GM12878 (cell line): Measurements from ENCODE around the gene LPCAT3. TPM values are rescaled to one million over a fixed set of nuclear protein-coding genes. Genes with fewer than 3 reads are reported as not detected.
A peak's percentile ranks its signal among the peaks of the same experiment; 100 is the strongest.

ENCODE experiments used
- CEBPB ChIP-seq, 2 experiments: fragments of 150-350 bp in 1 of 2; IDR thresholded peaks; 2 replicates each; pipeline ENCODE4 v1.6.1; 2012 to 2014; ENCODE audit warnings: low read depth in 2 of 2, low read length in 2 of 2, borderline replicate concordance in 1 of 2, inconsistent platforms in 1 of 2
- EP300 ChIP-seq, 2 experiments: fragments of 150-350 bp in 1 of 2; IDR thresholded peaks; 2 replicates each; pipeline ENCODE4 v1.6.1; 2011 to 2012; ENCODE audit warnings: low read depth in 2 of 2, low read length in 2 of 2, borderline replicate concordance in 1 of 2, improper control_type of control experiment in 1 of 2, inconsistent platforms in 1 of 2; ENCODE audit not compliant: control insufficient read depth in 1 of 2
- GABPA ChIP-seq: IDR thresholded peaks from 2 replicates; pipeline ENCODE4 v1.6.1; 2014; ENCODE audit warnings: antibody characterized with exemption, low read depth, mild to moderate bottlenecking, inconsistent platforms
- IKZF2 ChIP-seq, 2 experiments: fragments of 450-650 bp; IDR thresholded peaks; 2 replicates each; pipeline ENCODE4 v1.6.1; 2017; ENCODE audit warnings: mild to moderate bottlenecking in 2 of 2, moderate library complexity in 2 of 2
- NFIC ChIP-seq: IDR thresholded peaks from 2 replicates; pipeline ENCODE4 v1.6.1; 2012; ENCODE audit warnings: low read depth, mild to moderate bottlenecking, inconsistent platforms, low read length, moderate library complexity
- NFXL1 ChIP-seq: fragments of 450-650 bp; IDR thresholded peaks from 2 replicates; pipeline ENCODE4 v1.6.1; 2017; ENCODE audit warnings: antibody characterized with exemption, mild to moderate bottlenecking, borderline replicate concordance
- NR2F1 ChIP-seq: fragments of 450-650 bp; conservative IDR thresholded peaks from 2 replicates; pipeline ENCODE4 v1.6.1; 2017; ENCODE audit warnings: mild to moderate bottlenecking
- PAX8 ChIP-seq: fragments of 450-650 bp; IDR thresholded peaks from 2 replicates; pipeline ENCODE4 v1.6.1; 2017; ENCODE audit warnings: mild to moderate bottlenecking, moderate library complexity
- PML ChIP-seq: IDR thresholded peaks from 2 replicates; pipeline ENCODE4 v1.6.1; 2012; ENCODE audit warnings: low read length, inconsistent platforms
- RAD51 ChIP-seq: fragments of 450-650 bp; IDR thresholded peaks from 2 replicates; pipeline ENCODE4 v1.6.1; 2016; ENCODE audit warnings: moderate library complexity, mild to moderate bottlenecking, inconsistent platforms
- RFX5 ChIP-seq: IDR thresholded peaks from 2 replicates; pipeline ENCODE4 v1.6.1; 2011; ENCODE audit warnings: low read depth, low read length, improper control_type of control experiment
- SREBF1 ChIP-seq: IDR thresholded peaks from 2 replicates; pipeline ENCODE4 v1.6.1; 2012; ENCODE audit warnings: mild to moderate bottlenecking, low read length
- STAT3 ChIP-seq: IDR thresholded peaks from 2 replicates; pipeline ENCODE4 v1.6.1; 2011; ENCODE audit warnings: low read depth, low read length, improper control_type of control experiment
- TBL1XR1 ChIP-seq: IDR thresholded peaks from 2 replicates; pipeline ENCODE4 v1.6.1; 2012; ENCODE audit warnings: low read depth, low read length, improper control_type of control experiment
- ZNF24 ChIP-seq: fragments of 450-650 bp; IDR thresholded peaks from 2 replicates; pipeline ENCODE4 v1.6.1; 2017; ENCODE audit warnings: antibody characterized with exemption, mild to moderate bottlenecking
- ZNF622 ChIP-seq: fragments of 450-650 bp; IDR thresholded peaks from 2 replicates; pipeline ENCODE4 v1.6.1; 2017; ENCODE audit warnings: mild to moderate bottlenecking, inconsistent platforms
- polyA plus RNA-seq, 11 experiments: library from polyadenylated mRNA; depleted of rRNA in 4 of 11; unstranded in 6 of 11; stranded (reverse) in 5 of 11; fragments of >200 nt; fragmentation: Nextera tagmentation in 4 of 11; fragmentation: Illumina TruSeq in 1 of 11; extraction: Ambion mirVana in 4 of 11; extraction: Trizol in 1 of 11; gene quantifications; 1 replicate in 1 of 11; 2 replicates in 10 of 11; pipeline versions ENCODE4 v1.2.1 to v1.2.3, GENCODE V29; 2011 to 2016; ENCODE audit warnings: inconsistent platforms in 2 of 11, missing spikeins in 2 of 11, low read depth in 1 of 11
- total RNA-seq, 4 experiments: library from RNA; depleted of rRNA in 3 of 4; stranded (reverse); fragments of >200 nt in 3 of 4; fragmentation: Illumina TruSeq in 1 of 4; extraction: Trizol in 1 of 4; gene quantifications; 2 replicates each; pipeline versions ENCODE4 v1.2.1 to v1.2.3, GENCODE V29; 2013 to 2021
- TF ChIP-seq, protein P1 (sequence below): IDR thresholded peaks from 2 replicates; pipeline ENCODE4 v1.6.1; 2012; ENCODE audit warnings: low read depth, low read length, improper control_type of control experiment
- TF ChIP-seq, protein P2 (sequence below): fragments of 450-650 bp; formaldehyde crosslinking; IDR thresholded peaks from 2 replicates; pipeline ENCODE4 v1.4.0; 2022; ENCODE audit warnings: mild to moderate bottlenecking, moderate library complexity
- TF ChIP-seq, protein P3 (sequence below): fragments of 450-650 bp; IDR thresholded peaks from 2 replicates; pipeline ENCODE4 v1.6.1; 2018; ENCODE audit warnings: mild to moderate bottlenecking, low read depth, moderate library complexity; ENCODE audit not compliant: partially characterized antibody

The LPCAT3 gene
- total and polyA plus RNA-seq, 10 of the 15 experiments (the other 5 are each of a cell fraction or from before 2014, with no cell fraction given): 2.6 to 48.3 (median 23.0) TPM

DNA sequence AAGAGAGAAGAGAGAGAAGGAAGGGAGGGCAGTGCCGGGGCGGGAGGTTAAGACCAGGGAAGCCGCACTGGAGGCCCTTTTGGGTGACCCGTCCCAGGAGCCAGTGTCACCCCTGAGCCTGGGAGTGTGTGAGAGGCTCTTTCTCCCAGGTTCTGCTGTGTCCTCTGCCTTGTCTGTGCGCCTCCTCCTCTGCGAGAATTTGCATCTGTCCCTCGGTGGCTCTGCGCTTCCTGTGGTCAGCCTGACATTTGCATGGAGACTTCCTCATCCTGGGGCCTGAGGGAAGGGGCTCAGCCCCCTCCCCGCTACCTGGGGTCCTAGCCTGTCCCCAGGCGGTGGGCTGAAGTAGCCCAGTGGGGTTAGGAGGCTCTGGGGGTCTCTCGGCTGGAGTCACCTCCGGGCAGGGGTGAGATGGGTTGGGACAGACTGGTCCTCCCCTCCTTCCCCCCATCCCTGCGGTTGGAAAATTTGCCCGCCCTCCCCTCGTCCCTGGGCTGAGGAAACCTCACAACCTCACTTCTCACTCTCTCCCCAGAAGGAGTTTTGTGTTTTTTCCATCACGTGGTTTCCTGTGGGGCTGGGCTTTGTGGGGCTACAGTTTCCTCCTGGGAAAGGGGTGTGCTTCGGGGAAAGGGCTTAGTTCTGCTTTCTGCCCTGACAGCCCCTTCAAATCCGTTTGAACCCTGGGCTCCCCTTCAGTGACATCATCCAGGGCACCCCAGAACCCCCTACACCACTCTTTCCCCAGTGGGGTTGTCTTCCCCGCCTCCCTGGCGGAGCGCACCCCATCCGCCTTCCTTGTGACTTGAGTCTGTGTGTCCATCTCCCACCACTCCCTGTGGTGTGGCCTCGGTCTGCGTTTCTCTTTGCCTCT, 64.6 kb downstream of the LPCAT3 start (continued):
- TF ChIP-seq, protein P1, sequence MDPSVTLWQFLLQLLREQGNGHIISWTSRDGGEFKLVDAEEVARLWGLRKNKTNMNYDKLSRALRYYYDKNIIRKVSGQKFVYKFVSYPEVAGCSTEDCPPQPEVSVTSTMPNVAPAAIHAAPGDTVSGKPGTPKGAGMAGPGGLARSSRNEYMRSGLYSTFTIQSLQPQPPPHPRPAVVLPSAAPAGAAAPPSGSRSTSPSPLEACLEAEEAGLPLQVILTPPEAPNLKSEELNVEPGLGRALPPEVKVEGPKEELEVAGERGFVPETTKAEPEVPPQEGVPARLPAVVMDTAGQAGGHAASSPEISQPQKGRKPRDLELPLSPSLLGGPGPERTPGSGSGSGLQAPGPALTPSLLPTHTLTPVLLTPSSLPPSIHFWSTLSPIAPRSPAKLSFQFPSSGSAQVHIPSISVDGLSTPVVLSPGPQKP: peak; percentile 61; the same call in 1 of the 2 replicates
- no peak for TF ChIP-seq PAX8
- peak; percentile 100 for TF ChIP-seq IKZF2 (IDR thresholded peaks at IDR 0.05)
- peak; percentile 83 for TF ChIP-seq NR2F1
- TF ChIP-seq STAT3: peak; percentile 34; the same call in 1 of the 2 replicates
- TF ChIP-seq NFXL1: no peak
- no peak for TF ChIP-seq NFIC
- TF ChIP-seq ZNF622: no peak
- TF ChIP-seq PML: no peak
- no peak for TF ChIP-seq GABPA
- TF ChIP-seq, protein P2, sequence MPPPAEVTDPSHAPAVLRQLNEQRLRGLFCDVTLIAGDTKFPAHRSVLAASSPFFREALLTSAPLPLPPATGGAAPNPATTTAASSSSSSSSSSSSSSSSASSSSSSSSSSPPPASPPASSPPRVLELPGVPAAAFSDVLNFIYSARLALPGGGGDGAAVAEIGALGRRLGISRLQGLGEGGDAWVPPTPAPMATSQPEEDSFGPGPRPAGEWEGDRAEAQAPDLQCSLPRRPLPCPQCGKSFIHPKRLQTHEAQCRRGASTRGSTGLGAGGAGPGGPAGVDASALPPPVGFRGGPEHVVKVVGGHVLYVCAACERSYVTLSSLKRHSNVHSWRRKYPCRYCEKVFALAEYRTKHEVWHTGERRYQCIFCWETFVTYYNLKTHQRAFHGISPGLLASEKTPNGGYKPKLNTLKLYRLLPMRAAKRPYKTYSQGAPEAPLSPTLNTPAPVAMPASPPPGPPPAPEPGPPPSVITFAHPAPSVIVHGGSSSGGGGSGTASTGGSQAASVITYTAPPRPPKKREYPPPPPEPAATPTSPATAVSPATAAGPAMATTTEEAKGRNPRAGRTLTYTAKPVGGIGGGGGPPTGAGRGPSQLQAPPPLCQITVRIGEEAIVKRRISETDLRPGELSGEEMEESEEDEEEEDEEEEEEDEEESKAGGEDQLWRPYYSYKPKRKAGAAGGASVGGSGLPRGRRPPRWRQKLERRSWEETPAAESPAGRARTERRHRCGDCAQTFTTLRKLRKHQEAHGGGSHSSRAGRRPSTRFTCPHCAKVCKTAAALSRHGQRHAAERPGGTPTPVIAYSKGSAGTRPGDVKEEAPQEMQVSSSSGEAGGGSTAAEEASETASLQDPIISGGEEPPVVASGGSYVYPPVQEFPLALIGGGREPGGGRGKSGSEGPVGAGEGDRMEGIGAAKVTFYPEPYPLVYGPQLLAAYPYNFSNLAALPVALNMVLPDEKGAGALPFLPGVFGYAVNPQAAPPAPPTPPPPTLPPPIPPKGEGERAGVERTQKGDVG (CRISPR knock-in tag): no peak
- peak; percentile 87 for TF ChIP-seq TBL1XR1
- peak; percentile 82 to 91 for TF ChIP-seq EP300 (IDR thresholded peaks at IDR 0.05; ENCODE audit: borderline replicate concordance in 1 of 2, control insufficient read depth in 1 of 2, low read depth in 2 of 2, low read length in 2 of 2)
- no peak for TF ChIP-seq ZNF24
- TF ChIP-seq RAD51: peak; percentile 97
- TF ChIP-seq SREBF1: no peak
- no peak for TF ChIP-seq RFX5
- no peak for TF ChIP-seq CEBPB (IDR thresholded peaks at IDR 0.05; ENCODE audit: borderline replicate concordance in 1 of 2, low read depth in 2 of 2, low read length in 2 of 2)
- TF ChIP-seq, protein P3, sequence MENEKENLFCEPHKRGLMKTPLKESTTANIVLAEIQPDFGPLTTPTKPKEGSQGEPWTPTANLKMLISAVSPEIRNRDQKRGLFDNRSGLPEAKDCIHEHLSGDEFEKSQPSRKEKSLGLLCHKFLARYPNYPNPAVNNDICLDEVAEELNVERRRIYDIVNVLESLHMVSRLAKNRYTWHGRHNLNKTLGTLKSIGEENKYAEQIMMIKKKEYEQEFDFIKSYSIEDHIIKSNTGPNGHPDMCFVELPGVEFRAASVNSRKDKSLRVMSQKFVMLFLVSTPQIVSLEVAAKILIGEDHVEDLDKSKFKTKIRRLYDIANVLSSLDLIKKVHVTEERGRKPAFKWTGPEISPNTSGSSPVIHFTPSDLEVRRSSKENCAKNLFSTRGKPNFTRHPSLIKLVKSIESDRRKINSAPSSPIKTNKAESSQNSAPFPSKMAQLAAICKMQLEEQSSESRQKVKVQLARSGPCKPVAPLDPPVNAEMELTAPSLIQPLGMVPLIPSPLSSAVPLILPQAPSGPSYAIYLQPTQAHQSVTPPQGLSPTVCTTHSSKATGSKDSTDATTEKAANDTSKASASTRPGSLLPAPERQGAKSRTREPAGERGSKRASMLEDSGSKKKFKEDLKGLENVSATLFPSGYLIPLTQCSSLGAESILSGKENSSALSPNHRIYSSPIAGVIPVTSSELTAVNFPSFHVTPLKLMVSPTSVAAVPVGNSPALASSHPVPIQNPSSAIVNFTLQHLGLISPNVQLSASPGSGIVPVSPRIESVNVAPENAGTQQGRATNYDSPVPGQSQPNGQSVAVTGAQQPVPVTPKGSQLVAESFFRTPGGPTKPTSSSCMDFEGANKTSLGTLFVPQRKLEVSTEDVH: peak; percentile 53
